ENCODE measurements around the gene DBNL. TPM values are rescaled to one million over a fixed set of nuclear protein-coding genes. Genes with fewer than 3 reads are reported as not detected.

Gene DBNL
- total RNA-seq, 1 donor from 2014 or later: 31.2 TPM

DNA sequence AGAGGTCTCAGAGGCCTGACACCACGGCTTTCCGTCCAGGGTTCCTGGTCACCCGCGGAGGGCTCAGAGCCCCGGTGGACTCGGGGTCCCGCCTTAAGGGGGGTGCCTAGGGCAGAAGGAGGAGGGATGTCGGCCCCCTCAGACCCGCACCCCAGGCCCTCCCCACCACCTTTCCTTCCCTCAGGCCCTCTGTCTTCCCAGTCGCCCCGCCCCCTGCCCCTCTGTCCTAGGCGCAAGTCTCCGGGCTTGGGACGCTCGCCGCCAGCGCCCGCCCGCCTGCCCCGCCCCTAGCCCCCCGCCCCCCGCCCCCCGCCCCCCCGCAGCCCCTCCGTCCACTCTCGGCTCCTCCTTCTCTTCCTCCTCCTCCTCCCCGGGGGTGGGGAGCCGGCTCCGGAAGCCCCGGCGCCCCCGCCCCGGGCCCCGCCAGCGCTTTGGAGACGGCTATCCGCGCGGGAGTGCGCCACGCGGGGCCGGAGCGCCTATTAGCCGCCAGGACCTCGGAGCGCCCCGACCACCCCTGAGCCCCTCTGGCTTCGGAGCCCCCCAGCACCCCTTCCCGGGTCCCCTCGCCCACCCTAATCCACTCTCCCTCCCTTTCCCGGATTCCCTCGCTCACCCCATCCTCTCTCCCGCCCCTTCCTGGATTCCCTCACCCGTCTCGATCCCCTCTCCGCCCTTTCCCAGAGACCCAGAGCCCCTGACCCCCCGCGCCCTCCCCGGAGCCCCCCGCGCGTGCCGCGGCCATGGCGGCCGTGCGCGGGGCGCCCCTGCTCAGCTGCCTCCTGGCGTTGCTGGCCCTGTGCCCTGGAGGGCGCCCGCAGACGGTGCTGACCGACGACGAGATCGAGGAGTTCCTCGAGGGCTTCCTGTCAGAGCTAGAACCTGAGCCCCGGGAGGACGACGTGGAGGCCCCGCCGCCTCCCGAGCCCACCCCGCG is 59.7 kb downstream of the DBNL start, which contains the start of gene AEBP1:
TSS of gene AEBP1 (plus strand) at position 423 of the 937 bp plus-strand sequence. CDS start at position 744, 321 bp downstream.
- DNase-seq (peak; percentile 55), ATAC-seq (peak; percentile 59)
- intact Hi-C loops (cut with micrococcal nuclease): no loop called here

DNA sequence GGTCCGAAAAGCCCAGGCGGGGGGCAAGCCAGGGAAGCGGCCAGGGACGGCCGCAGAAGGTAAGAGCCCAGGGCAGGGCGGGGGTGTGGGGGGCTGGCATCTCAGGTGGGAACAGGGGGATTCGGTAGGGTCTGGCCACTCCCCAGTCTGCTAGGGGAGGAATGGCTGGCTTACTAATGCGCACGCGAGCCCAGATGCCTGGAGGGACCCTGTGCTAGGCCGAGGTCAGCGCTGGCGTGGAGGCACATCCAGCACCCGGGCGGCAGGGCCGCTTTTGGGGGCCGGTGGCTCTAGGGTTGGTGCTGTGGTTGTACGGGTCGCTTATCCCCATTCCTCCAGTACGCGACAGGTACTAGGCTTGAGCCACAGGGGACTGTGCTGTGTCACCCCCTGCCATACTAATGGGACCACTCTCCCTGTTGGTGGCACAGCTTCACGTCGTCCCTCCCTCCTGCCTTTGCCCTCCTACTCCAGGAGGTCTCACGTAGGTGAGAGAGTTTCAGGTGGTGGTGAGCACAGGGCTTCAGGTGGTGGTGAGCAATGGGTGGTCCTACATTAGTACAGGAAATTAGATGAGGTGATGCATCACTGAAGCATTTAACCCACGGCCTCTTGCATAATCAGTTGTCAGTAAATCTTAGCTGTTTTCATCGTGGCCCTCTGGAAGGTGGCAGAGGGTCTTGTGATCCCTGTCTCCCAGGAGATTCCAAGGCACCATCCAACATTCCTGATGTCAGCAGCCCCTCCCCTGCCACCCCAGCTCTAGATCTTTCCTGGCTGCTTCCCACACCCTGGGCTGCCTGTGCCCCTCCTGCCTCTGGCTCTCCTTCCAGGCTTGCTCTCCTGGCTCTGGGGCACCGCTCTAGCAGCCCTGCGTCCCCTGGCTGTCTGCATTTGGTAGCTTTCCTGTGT is 60.6 kb downstream of the DBNL start:
- ATAC-seq: peak; percentile 43
- intact Hi-C loops (cut with micrococcal nuclease): no loop called here
- DNase-seq: no peak

DNA sequence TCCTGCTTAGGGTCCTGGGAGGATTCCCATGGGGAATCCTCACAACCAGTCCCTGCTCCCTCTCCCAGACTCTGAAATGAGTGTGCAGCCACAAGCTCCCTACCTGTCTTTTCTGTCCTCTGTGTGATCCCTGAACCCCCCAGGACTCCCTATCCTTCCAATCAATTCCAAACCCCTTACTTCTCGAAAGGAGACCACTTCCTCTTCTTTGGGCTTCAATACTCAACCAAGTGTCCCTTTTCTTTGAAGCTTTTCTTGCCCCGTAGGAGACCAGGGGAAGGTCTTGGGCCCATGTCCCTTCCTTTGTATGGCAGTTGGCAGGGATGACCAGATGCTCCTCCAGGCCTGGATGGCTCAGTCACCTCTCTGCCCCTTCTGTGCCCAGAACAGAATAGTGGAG is 61.3 kb downstream of the DBNL start:
- intact Hi-C loops (cut with micrococcal nuclease): no loop called here

DNA sequence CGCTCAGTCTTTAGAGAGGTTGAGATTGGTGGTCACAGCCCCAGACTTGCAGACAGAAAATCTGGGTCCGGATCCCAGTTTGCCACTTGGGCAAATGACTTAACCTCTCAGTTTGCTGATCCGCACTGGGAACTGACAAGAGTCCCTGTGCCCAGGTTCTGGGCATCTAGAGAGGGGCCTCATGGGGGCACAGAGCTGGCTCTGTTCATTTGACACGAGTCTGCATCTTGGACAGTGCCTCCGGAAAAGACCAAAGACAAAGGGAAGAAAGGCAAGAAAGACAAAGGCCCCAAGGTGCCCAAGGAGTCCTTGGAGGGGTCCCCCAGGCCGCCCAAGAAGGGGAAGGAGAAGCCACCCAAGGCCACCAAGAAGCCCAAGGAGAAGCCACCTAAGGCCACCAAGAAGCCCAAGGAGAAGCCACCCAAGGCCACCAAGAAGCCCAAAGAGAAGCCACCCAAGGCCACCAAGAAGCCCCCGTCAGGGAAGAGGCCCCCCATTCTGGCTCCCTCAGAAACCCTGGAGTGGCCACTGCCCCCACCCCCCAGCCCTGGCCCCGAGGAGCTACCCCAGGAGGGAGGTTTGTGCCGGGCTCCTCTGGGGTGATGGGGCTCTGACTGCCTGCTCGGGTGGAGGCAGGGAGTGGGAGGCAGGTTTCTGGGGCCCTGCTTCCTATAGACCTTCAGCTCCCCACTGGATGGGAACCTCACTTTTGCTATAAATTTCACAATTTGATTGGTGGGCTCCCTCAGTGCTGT is 62.0 kb downstream of the DBNL start:
- no peak for DNase-seq
- intact Hi-C loops (cut with micrococcal nuclease): no loop called here
- no peak for ATAC-seq

More for the DNA sequence above, 61.3 kb downstream of the DBNL start:
- no peak for ATAC-seq
- no peak for DNase-seq

DNA sequence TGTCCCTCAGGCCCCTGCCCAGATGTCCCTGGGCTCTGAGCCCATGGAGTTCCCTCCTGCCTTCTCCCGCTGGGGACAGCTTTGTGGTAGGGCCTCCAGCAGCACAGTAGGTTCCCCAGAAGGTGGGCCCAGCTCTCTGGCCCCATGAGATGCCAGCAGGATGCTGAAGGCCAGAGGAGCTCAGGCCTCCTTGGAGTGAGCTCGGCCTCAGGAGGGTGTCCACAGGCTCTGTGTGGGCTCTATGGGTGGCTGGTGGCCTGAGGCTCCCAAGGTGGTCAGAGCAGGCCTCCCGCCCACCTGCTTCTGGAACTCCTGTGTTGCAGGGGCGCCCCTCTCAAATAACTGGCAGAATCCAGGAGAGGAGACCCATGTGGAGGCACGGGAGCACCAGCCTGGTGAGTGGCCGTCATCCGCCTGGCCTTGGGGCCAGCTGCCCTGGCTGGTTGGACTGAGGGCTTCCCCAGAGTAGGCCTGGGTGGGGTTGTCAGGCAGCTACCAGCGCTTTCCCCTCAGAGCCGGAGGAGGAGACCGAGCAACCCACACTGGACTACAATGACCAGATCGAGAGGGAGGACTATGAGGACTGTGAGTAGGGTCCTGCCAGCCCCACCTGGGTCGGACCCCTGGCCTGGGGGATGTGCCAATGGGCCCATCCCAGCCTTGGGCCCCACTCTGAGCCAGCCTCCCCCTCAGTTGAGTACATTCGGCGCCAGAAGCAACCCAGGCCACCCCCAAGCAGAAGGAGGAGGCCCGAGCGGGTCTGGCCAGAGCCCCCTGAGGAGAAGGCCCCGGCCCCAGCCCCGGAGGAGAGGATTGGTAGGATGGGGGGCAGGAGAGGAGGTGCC is 62.8 kb downstream of the DBNL start:
- no peak for ATAC-seq
- intact Hi-C loops (cut with micrococcal nuclease): no loop called here
- DNase-seq: no peak

DNA sequence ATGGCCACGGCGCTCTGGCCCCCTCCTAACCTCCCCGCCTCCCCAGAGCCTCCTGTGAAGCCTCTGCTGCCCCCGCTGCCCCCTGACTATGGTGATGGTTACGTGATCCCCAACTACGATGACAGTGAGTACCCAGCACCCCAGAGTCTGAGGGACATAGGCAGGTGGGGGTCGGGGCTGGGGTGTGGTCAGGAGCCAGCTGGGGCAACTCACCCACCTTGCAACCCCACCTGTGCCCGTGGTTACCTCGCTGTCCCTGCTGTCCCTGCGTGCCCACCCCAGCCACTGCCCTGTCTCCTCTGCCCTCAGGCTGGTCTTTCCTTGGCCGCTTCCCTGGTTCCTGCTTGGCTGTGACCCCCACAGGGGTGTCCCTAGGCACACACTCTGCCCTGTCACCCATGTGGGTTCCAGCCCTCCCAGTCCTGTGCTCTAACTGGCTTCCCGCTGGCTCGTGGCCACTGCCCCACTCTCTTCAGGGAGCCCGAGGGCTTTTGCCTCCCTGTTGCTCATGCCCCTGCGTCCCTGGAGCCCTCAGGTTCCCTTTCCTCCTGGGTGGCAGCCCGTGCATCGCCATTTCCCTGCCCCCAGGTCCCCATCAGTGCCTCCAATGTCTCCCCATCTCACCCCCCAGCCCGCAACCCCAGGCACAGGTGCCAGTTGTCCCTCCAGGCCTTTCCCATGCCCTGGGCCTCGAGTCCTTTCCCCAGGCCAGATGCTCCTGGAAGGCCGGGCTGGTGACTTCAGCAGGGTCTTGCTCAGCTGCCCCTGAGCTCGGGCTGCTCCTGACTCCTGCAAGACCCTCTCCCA is 63.7 kb downstream of the DBNL start:
- intact Hi-C loops (cut with micrococcal nuclease): no loop called here
- DNase-seq: no peak
- no peak for ATAC-seq

DNA sequence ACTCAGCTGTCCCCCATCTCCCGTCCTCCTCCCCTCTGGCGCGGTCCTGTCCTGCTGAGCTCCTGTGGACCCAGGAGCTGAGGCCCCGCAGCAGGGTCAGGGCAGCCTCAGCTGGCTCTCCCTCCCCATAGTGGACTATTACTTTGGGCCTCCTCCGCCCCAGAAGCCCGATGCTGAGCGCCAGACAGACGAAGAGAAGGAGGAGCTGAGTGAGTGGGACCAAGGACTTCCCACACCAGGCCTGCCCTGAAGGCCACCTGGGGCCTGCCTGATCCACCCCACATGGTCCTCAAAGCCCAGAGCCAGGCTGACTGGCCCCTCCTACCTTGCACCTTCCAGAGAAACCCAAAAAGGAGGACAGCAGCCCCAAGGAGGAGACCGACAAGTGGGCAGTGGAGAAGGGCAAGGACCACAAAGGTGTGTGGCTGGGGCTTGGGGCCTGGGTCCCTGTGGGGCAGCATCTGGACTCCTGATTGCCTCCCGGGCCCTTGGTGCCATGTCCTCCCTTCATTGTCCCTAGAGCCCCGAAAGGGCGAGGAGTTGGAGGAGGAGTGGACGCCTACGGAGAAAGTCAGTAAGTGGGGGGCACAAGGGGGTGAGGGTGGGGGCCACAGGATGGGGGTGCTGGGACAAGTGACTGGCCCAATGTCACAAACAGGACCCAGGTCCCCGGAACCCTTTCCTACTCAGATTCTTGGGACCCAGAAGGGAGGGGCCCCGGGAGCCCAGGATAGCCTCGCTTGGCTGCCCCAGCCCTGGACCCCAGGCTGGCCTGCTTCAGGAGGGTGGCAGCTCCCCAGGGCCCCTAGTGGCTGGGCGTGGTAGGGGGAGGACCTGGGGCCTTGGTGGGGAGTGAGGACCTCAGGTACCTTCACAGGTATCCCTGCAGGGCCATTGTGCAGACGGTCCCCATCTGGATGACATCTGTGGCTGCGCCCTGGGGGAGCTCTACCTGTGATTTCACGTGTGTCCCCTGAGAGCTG is 64.6 kb downstream of the DBNL start:
- DNase-seq (no peak), ATAC-seq (no peak)
- intact Hi-C loops (cut with micrococcal nuclease): no loop called here

DNA sequence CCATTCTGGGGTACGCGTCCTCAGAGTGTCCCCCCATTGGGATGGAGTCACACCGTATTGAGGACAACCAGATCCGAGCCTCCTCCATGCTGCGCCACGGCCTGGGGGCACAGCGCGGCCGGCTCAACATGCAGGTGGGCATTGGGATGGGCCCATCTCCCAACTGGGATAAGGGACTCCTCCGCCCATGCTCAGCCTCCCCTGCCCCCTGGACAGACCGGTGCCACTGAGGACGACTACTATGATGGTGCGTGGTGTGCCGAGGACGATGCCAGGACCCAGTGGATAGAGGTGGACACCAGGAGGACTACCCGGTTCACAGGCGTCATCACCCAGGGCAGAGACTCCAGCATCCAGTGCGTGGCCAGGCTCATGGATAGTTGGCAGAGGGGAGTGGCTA is 65.5 kb downstream of the DBNL start:
- DNase-seq (no peak), ATAC-seq (no peak)
- intact Hi-C loops (cut with micrococcal nuclease): no loop called here

DNA sequence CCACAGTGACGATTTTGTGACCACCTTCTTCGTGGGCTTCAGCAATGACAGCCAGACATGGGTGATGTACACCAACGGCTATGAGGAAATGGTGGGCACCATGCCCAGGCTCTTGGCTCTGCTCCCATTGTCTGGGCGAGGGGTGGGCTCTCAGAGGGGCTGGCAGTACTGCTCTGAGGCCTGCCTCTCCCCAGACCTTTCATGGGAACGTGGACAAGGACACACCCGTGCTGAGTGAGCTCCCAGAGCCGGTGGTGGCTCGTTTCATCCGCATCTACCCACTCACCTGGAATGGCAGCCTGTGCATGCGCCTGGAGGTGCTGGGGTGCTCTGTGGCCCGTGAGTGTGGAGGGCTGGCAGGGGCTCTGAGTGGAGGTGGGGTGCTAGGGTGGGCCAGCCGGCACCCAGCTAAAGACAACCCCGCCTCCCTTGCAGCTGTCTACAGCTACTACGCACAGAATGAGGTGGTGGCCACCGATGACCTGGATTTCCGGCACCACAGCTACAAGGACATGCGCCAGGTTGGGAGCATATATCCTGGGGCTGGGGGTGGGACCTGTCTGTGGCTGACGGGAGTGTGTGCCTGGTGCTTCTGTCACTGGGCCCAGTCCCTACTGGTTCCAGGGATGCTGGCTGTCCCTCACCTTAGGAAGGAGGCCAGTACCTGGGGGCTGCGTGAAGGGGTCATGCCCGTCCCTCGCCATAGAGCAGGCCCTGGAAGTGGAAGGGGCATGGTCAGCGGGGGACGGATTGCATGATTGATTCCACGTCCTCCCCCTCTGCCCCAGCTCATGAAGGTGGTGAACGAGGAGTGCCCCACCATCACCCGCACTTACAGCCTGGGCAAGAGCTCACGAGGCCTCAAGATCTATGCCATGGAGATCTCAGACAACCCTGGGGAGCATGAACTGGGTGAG is 66.5 kb downstream of the DBNL start:
- ATAC-seq (no peak), DNase-seq (no peak)
- intact Hi-C loops (cut with micrococcal nuclease): no loop called here

Small RNA genes lying within 50 kb of the gene (microRNA-seq; reads per million reads assigned to microRNA genes)
- not detected for gene MIR6837 (ENCODE audit: borderline number of aligned reads)
- 2.9 reads per million for gene MIR6838 (ENCODE audit: borderline number of aligned reads)

Other genes starting within 250 kb of the DBNL start
- 200 TPM for gene MRPS24, start 175.2 kb upstream of the DBNL start, total RNA-seq
- 40.3 TPM for gene URGCP, start 138.1 kb upstream of the DBNL start, total RNA-seq
- 42.0 TPM for gene UBE2D4, start 118.3 kb upstream of the DBNL start, total RNA-seq
- not detected for gene SPDYE1, start 46.8 kb upstream of the DBNL start, total RNA-seq
- gene PGAM2, start 20.9 kb downstream of the DBNL start, total RNA-seq: 967 TPM
- gene POLM, start 37.8 kb downstream of the DBNL start, total RNA-seq: 17.6 TPM
- 18.4 TPM for gene AEBP1, start 59.6 kb downstream of the DBNL start, total RNA-seq
- 92.9 TPM for gene POLD2, start 78.8 kb downstream of the DBNL start, total RNA-seq
- 2,865 TPM for gene MYL7, start 96.6 kb downstream of the DBNL start, total RNA-seq
- gene GCK, start 144.7 kb downstream of the DBNL start, total RNA-seq: 1.4 TPM
- gene YKT6, start 156.3 kb downstream of the DBNL start, total RNA-seq: 58.4 TPM

All from left ventricle myocardium superior (tissue), 1 donor.